Peyer's patch (tissue), 4 donors: ENCODE results near the gene DNAH2. TPM values are rescaled to one million over a fixed set of nuclear protein-coding genes. Genes with fewer than 3 reads are reported as not detected.
"Not testable (repeated sequence)": the region's sequence is repeated elsewhere in the genome, so short reads cannot be mapped to it uniquely, and the experiment has no call there.

Experiments
- DNase-seq, 3 donors: peaks; one replicate each; pipeline ENCODE4 v3.0.0-alpha.2; 2017 to 2019
- H3K27ac ChIP-seq, 4 donors: fragments of 200-600 bp; sonication (generic); one replicate each; pipeline ENCODE4 v1.5.1; 2016 to 2019
- H3K27me3 ChIP-seq, 2 donors: fragments of 200-600 bp; sonication (generic); one replicate each; pipeline ENCODE4 v1.5.1; 2019
- H3K36me3 ChIP-seq, 3 donors: fragments of 200-600 bp; sonication (generic); one replicate each; pipeline ENCODE4 v1.5.1; 2016 to 2019
- H3K4me1 ChIP-seq, 4 donors: fragments of 200-600 bp; sonication (generic); one replicate each; pipeline ENCODE4 v1.5.1; 2016 to 2019
- H3K4me3 ChIP-seq, 4 donors: fragments of 200-600 bp; sonication (generic); 1 replicate in 3 of 4; 2 replicates in 1 of 4; pipeline ENCODE4 v1.5.1; 2016 to 2019; ENCODE audit warnings: mild to moderate bottlenecking in 1 of 4
- H3K9me3 ChIP-seq, 4 donors: fragments of 200-600 bp; sonication (generic); one replicate each; pipeline ENCODE4 v1.5.1; 2016 to 2019; ENCODE audit warnings: mild to moderate bottlenecking in 1 of 4
- CTCF ChIP-seq, 6 experiments: fragments of 450-650 bp in 4 of 6; fragments of 200-600 bp in 2 of 6; sonication (generic) in 1 of 6; IDR thresholded peaks; one replicate each; pipeline ENCODE4 v1.5.1; 2017 to 2019; ENCODE audit warnings: antibody characterized with exemption in 6 of 6, mild to moderate bottlenecking in 3 of 6, moderate library complexity in 1 of 6
- POLR2A ChIP-seq, 2 donors: fragments of 450-650 bp; IDR thresholded peaks; one replicate each; pipeline ENCODE4 v1.5.1; 2017; ENCODE audit warnings: antibody characterized with exemption in 2 of 2, mild to moderate bottlenecking in 2 of 2, moderate library complexity in 2 of 2
- total RNA-seq, 4 donors: library from RNA; depleted of rRNA; stranded (reverse); fragments of >200 nt; gene quantifications; one replicate each; pipeline ENCODE4 v1.1.0, GENCODE V29; 2016

DNAH2 gene
- total RNA-seq, 4 donors from 2014 or later = 0.18 to 0.83 TPM; not detected in 2

- H3K9me3 ChIP-seq = no peaks in the 10 kb centered on the region
- no peak overlapping the region for H3K27ac ChIP-seq
- H3K4me3 ChIP-seq = no peak overlapping the region
- DNase-seq = no peak
- no peak for TF ChIP-seq POLR2A (IDR thresholded peaks at IDR 0.05)
- no peak for TF ChIP-seq CTCF (IDR thresholded peaks at IDR 0.05)
- H3K27me3 ChIP-seq = no peaks in the 10 kb centered on the region
- no peaks in the 10 kb centered on the region for H3K36me3 ChIP-seq
- no peaks in the 10 kb centered on the region for H3K4me1 ChIP-seq
These were observed 86.4 kb downstream of the DNAH2 start for GRCh38 chr17:7803981-7804380.

- H3K4me1 ChIP-seq = no peaks in the 10 kb centered on the region
- no peaks in the 10 kb centered on the region for H3K27me3 ChIP-seq
- H3K36me3 ChIP-seq = no peaks in the 10 kb centered on the region
- DNase-seq = no peak
- no peaks in the 10 kb centered on the region for H3K9me3 ChIP-seq
- H3K27ac ChIP-seq = no peak overlapping the region
- no peak for TF ChIP-seq CTCF (IDR thresholded peaks at IDR 0.05)
- no peak for TF ChIP-seq POLR2A (IDR thresholded peaks at IDR 0.05)
- H3K4me3 ChIP-seq = no peak overlapping the region
These were observed 89.0 kb downstream of the DNAH2 start for GRCh38 chr17:7806587-7806986.

GRCh38 chr17:7807206-7807605, 89.7 kb downstream of the DNAH2 start:
- no peak overlapping the region for H3K4me3 ChIP-seq
- H3K36me3 ChIP-seq = no peaks in the 10 kb centered on the region
- no peaks in the 10 kb centered on the region for H3K9me3 ChIP-seq
- no peaks in the 10 kb centered on the region for H3K4me1 ChIP-seq
- H3K27ac ChIP-seq = no peak overlapping the region
- DNase-seq = no peak
- H3K27me3 ChIP-seq = no peaks in the 10 kb centered on the region
- TF ChIP-seq POLR2A (IDR thresholded peaks at IDR 0.05) = no peak

GRCh38 chr17:7809086-7809790, 91.7 kb downstream of the DNAH2 start:
- Histone ChIP-seq H3K27me3 (no peaks in the 10 kb centered on the region), H3K4me1 (no peaks in the 10 kb centered on the region), H3K4me3 (no peak overlapping the region), H3K27ac (no peak overlapping the region), H3K9me3 (no peaks in the 10 kb centered on the region), H3K36me3 (no peaks in the 10 kb centered on the region)
- no peak for DNase-seq
- TF ChIP-seq CTCF (IDR thresholded peaks at IDR 0.05) (no peak), POLR2A (IDR thresholded peaks at IDR 0.05) (no peak)

GRCh38 chr17:7809791-7810343, 92.3 kb downstream of the DNAH2 start:
- H3K36me3 ChIP-seq, H3K9me3 ChIP-seq, H3K4me1 ChIP-seq, DNase-seq, H3K4me3 ChIP-seq, H3K27me3 ChIP-seq, H3K27ac ChIP-seq: not testable (repeated sequence)

DNA sequence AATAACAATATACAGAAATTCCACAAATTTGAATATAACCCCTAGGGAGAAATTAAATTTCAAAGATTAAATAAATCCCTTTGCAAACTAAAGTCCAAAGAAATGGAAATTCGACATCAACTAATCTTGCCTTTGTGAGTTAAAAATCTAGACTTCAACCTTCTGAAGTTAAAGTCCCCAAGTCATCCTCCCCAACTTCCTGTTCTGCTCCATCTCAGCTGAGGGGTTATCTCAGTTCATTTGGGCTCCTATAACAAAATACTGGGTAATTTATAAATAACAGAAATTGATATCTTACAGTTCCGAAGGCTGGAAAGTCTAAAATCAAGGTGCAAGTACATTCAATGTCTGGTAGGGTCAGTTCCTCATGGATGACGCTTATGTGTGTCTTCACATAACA, 93.7 kb downstream of the DNAH2 start:
- Histone ChIP-seq H3K9me3 (no peaks in the 10 kb centered on the region), H3K36me3 (no peaks in the 10 kb centered on the region), H3K27me3 (no peaks in the 10 kb centered on the region), H3K4me3 (no peak overlapping the region), H3K4me1 (no peaks in the 10 kb centered on the region), H3K27ac (no peak overlapping the region)
- TF ChIP-seq POLR2A (IDR thresholded peaks at IDR 0.05) = no peak
- no peak for TF ChIP-seq CTCF (IDR thresholded peaks at IDR 0.05)
- no peak for DNase-seq
